H54 (cell line): ENCODE data around the gene WDR74.
A peak's percentile ranks its signal among the peaks of the same experiment; 100 is the strongest.

ENCODE experiments used
- DNase-seq: peaks from one replicate; pipeline ENCODE4 v3.0.0; 2011; ENCODE audit warnings: low spot score, mixed read lengths; ENCODE audit not compliant: insufficient read length
- FAIRE-seq: peaks from 3 replicates; lab custom pipeline; 2011; peaks lifted over from hg19 to GRCh38; lab: Jason Lieb, UNC
- POLR2A ChIP-seq: IDR thresholded peaks from 2 replicates; pipeline ENCODE4 v1.6.1; 2011; ENCODE audit warnings: low read depth, mild to moderate bottlenecking, low read length

The WDR74 gene

DNA sequence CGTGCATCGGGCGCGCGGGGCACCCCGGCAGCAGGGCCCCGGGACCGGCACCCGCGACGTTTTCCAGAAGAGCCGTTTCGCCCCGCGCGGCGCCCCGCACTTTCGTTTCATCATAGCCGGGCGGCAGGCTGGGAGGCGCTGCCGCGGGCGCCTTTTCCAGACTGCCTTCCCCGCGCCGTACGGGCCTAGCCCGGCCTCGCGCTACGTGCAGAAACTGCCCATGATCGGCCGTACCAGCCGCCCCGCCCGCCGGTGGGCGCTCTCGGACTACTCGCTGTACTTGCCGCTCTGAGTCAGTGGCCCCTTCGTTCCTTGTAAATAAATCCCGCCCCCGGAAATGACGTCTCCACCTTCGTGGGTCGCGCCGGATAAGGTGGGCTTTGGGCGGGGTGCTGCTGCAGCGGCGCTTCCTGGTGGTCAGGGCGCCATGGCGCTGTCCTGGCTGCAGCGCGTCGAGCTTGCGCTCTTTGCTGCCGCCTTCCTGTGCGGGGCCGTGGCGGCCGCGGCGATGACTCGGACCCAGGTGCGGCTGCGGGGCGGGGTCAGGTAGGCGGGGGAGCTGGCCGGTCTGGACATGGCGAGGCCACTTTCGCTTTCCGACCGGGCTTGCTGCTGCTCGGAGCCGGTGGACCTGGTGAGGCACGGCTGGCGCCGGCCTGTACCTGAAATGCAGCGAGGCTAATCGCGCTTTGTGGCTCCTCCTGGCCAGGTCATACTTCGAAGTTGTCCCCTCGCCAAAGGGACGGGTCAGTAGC lies 52.2 kb downstream of the WDR74 start, which contains the start of gene TMEM179B:
TSS of gene TMEM179B (plus strand) at position 398 of the 755 bp plus-strand sequence. CDS start at position 428, 30 bp downstream.
- no peak for FAIRE-seq
- DNase-seq: peak; percentile 89
- TF ChIP-seq POLR2A: peak; percentile 96

DNA sequence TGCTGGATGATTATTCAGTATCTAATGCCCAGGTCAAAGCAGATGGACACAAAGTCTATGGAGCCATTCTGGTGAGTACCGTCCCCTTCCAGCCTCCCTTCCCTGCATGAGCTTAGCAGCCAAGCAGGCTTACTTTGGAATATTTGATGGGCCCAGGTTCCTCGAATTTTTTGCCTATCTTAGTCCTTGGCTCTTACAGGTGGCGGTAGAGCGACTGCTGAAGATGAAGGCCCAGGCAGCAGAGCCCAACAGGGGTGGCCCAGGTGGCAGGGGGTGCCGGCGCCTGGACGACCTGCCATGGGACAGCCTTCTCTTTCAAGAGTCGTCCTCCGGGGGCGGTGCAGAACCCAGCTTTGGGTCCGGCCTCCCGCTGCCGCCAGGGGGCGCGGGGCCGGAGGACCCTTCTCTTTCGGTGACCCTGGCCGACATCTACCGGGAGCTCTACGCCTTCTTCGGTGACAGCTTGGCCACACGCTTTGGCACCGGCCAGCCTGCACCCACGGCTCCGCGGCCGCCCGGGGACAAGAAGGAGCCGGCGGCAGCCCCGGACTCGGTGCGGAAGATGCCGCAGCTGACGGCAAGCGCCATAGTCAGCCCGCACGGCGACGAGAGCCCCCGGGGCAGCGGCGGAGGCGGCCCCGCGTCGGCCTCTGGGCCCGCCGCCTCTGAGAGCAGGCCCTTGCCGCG lies 52.9 kb downstream of the WDR74 start:
- DNase-seq (peak; percentile 78), FAIRE-seq (no peak)

More for the DNA sequence above, 52.9 kb downstream of the WDR74 start:
- 0 out of 2 replicates have a peak, but pooled peaks have one; percentile 9 for TF ChIP-seq POLR2A
